ENCODE results near the gene TXNDC17.

The TXNDC17 gene

GRCh38 chr17:6683081-6683684 is 42.3 kb downstream of the TXNDC17 start:
- no peak for DNase-seq (ENCODE audit: low read depth)
- no peak overlapping the region for H3K4me3 ChIP-seq (ENCODE audit: low read depth, low read length)
- TF ChIP-seq MAX (IDR thresholded peaks at IDR 0.05; ENCODE audit: low read depth, low read length) (no peak), CTCF (IDR thresholded peaks at IDR 0.05; ENCODE audit: low read depth, low read length) (no peak), POLR2A (IDR thresholded peaks at IDR 0.05; ENCODE audit: extremely low read depth, insufficient read length) (no peak), MYC (IDR thresholded peaks at IDR 0.05; ENCODE audit: low read depth, low read length) (no peak)

GRCh38 chr17:6683730-6684459 is 43.0 kb downstream of the TXNDC17 start:
- DNase-seq (ENCODE audit: low read depth) = no peak
- H3K4me3 ChIP-seq (ENCODE audit: low read depth, low read length) = no peak overlapping the region
- TF ChIP-seq POLR2A (IDR thresholded peaks at IDR 0.05; ENCODE audit: extremely low read depth, insufficient read length) (no peak), MAX (IDR thresholded peaks at IDR 0.05; ENCODE audit: low read depth, low read length) (no peak), MYC (IDR thresholded peaks at IDR 0.05; ENCODE audit: low read depth, low read length) (no peak), CTCF (IDR thresholded peaks at IDR 0.05; ENCODE audit: low read depth, low read length) (no peak)

- H3K4me3 ChIP-seq (ENCODE audit: low read depth, low read length) = no peak overlapping the region
- DNase-seq (ENCODE audit: low read depth) = no peak
- no peak for TF ChIP-seq CTCF (IDR thresholded peaks at IDR 0.05; ENCODE audit: low read depth, low read length)
These were observed 43.6 kb downstream of the TXNDC17 start for GRCh38 chr17:6684460-6684783.

GRCh38 chr17:6684881-6685767 is 44.3 kb downstream of the TXNDC17 start:
- DNase-seq (ENCODE audit: low read depth) = no peak
- TF ChIP-seq CTCF (IDR thresholded peaks at IDR 0.05; ENCODE audit: low read depth, low read length) = no peak
- TF ChIP-seq MYC (IDR thresholded peaks at IDR 0.05; ENCODE audit: low read depth, low read length) = no peak
- TF ChIP-seq POLR2A (IDR thresholded peaks at IDR 0.05; ENCODE audit: extremely low read depth, insufficient read length) = no peak
- no peak for TF ChIP-seq MAX (IDR thresholded peaks at IDR 0.05; ENCODE audit: low read depth, low read length)
- H3K4me3 ChIP-seq (ENCODE audit: low read depth, low read length) = no peak overlapping the region

- TF ChIP-seq CTCF (IDR thresholded peaks at IDR 0.05; ENCODE audit: low read depth, low read length) (no peak), MYC (IDR thresholded peaks at IDR 0.05; ENCODE audit: low read depth, low read length) (no peak), POLR2A (IDR thresholded peaks at IDR 0.05; ENCODE audit: extremely low read depth, insufficient read length) (no peak), MAX (IDR thresholded peaks at IDR 0.05; ENCODE audit: low read depth, low read length) (no peak)
- H3K4me3 ChIP-seq (ENCODE audit: low read depth, low read length) = no peak overlapping the region
- no peak for DNase-seq (ENCODE audit: low read depth)
These were observed 45.2 kb downstream of the TXNDC17 start for GRCh38 chr17:6686026-6686425.

Data from NB4 (cell line).